Suprapubic skin (tissue), 4 donors: ENCODE data around the gene IER5.

Source experiments
- CTCF ChIP-seq, 2 donors: fragments of 200-600 bp in 1 of 2; fragments of 450-650 bp in 1 of 2; sonication (generic) in 1 of 2; IDR thresholded peaks; one replicate each; pipeline ENCODE4 v1.5.1; 2016 to 2019; ENCODE audit warnings: antibody characterized with exemption in 2 of 2, mild to moderate bottlenecking in 1 of 2, moderate library complexity in 1 of 2
- EP300 ChIP-seq: sonication (generic); formaldehyde crosslinking; IDR thresholded peaks from one replicate; pipeline ENCODE4 v1.6.1; 2017; ENCODE audit warnings: antibody characterized with exemption
- POLR2A ChIP-seq, 2 donors: fragments of 450-650 bp; IDR thresholded peaks; one replicate each; pipeline ENCODE4 v1.6.1; 2017; ENCODE audit warnings: antibody characterized with exemption in 2 of 2, mild to moderate bottlenecking in 2 of 2, moderate library complexity in 2 of 2
- POLR2AphosphoS5 ChIP-seq, 3 donors: sonication (generic); formaldehyde crosslinking; IDR thresholded peaks; one replicate each; pipeline ENCODE4 v1.6.1; 2017; ENCODE audit warnings: antibody characterized with exemption in 3 of 3

- TF ChIP-seq POLR2AphosphoS5 (IDR thresholded peaks at IDR 0.05): no peak
- TF ChIP-seq POLR2A (IDR thresholded peaks at IDR 0.05): no peak
- TF ChIP-seq EP300: no peak
- no peak for TF ChIP-seq CTCF (IDR thresholded peaks at IDR 0.05)
These were observed 39.5 kb downstream of the IER5 start for GRCh38 chr1:181127898-181128453.
